Liver (tissue), 3 donors: ENCODE measurements around the gene RAB1A.
"Not testable (repeated sequence)": the region's sequence is repeated elsewhere in the genome, so short reads cannot be mapped to it uniquely, and the experiment has no call there.

Source experiments
- ATF3 ChIP-seq: IDR thresholded peaks from 2 replicates; pipeline ENCODE4 v1.6.1; 2016; ENCODE audit warnings: antibody characterized with exemption
- CTCF ChIP-seq: fragments of 150-350 bp; IDR thresholded peaks from 2 replicates; pipeline ENCODE4 v1.5.1; 2017; ENCODE audit warnings: improper control_type of control experiment, low read depth, low read length; ENCODE audit not compliant: missing input control
- EGR1 ChIP-seq, 2 donors: IDR thresholded peaks; 2 replicates each; pipeline ENCODE4 v1.6.1; 2016 to 2018; ENCODE audit warnings: antibody characterized with exemption in 2 of 2, low read depth in 2 of 2
- GABPA ChIP-seq, 2 donors: IDR thresholded peaks in 1 of 2; conservative IDR thresholded peaks in 1 of 2; 2 replicates each; pipeline ENCODE4 v1.6.1; 2016; ENCODE audit warnings: antibody characterized with exemption in 2 of 2, mild to moderate bottlenecking in 1 of 2, moderate library complexity in 1 of 2
- HNF4A ChIP-seq, 2 donors: conservative IDR thresholded peaks; 2 replicates each; pipeline ENCODE4 v1.6.1; 2016; ENCODE audit warnings: antibody characterized with exemption in 2 of 2, mild to moderate bottlenecking in 2 of 2
- JUND ChIP-seq, 2 donors: IDR thresholded peaks; 2 replicates each; pipeline ENCODE4 v1.6.1; 2016; ENCODE audit warnings: antibody characterized with exemption in 2 of 2
- MAX ChIP-seq: IDR thresholded peaks from 2 replicates; pipeline ENCODE4 v1.6.1; 2016; ENCODE audit warnings: antibody characterized with exemption
- NR2F2 ChIP-seq: IDR thresholded peaks from 2 replicates; pipeline ENCODE4 v1.6.1; 2016; ENCODE audit warnings: antibody characterized with exemption
- RAD21 ChIP-seq, 2 donors: IDR thresholded peaks; 2 replicates each; pipeline ENCODE4 v1.6.1; 2016; ENCODE audit warnings: antibody characterized with exemption in 2 of 2, mild to moderate bottlenecking in 2 of 2
- RXRA ChIP-seq, 2 donors: IDR thresholded peaks; 2 replicates each; pipeline ENCODE4 v1.6.1; 2017 to 2018; ENCODE audit warnings: antibody characterized with exemption in 2 of 2, mild to moderate bottlenecking in 1 of 2
- SP1 ChIP-seq: IDR thresholded peaks from 2 replicates; pipeline ENCODE4 v1.6.1; 2018; ENCODE audit warnings: antibody characterized with exemption, mild to moderate bottlenecking
- TAF1 ChIP-seq: conservative IDR thresholded peaks from 2 replicates; pipeline ENCODE4 v1.6.1; 2016; ENCODE audit warnings: antibody characterized with exemption, mild to moderate bottlenecking
- YY1 ChIP-seq: IDR thresholded peaks from 2 replicates; pipeline ENCODE4 v1.6.1; 2016; ENCODE audit warnings: antibody characterized with exemption, mild to moderate bottlenecking
- TF ChIP-seq, protein P1 (sequence below): IDR thresholded peaks from 2 replicates; pipeline ENCODE4 v1.6.1; 2016; ENCODE audit warnings: antibody characterized with exemption, mild to moderate bottlenecking
- donor health status: healthy.
- donor health status: healthy.

DNA sequence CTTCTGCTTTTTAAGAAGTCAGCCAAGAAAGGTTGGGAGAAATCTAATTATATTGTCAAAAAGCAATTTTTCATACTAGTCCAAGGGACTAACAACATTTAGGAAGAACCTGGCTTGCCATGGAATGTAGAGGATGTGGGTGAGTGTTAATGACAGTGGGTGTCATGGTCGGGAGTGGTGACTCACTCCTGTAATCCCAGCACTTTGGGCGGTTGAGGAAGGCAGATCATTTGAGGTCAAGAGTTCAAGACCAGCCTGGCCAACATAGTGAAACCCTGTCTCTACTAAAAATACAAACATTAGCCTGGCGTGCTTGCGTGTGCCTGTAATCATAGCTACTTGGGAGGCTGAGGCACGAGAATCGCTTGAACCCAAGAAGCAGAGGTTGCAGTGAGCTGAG is 27.9 kb upstream of the RAB1A start:
- TF ChIP-seq JUND (IDR thresholded peaks at IDR 0.05); CTCF; GABPA (IDR thresholded peaks at IDR 0.05 in 1 of 2, conservative IDR thresholded peaks at IDR 0.05 in 1 of 2); MAX; TAF1; RAD21 (IDR thresholded peaks at IDR 0.05); RXRA (IDR thresholded peaks at IDR 0.05); SP1; HNF4A (conservative IDR thresholded peaks at IDR 0.05); ATF3; YY1; NR2F2; EGR1 (IDR thresholded peaks at IDR 0.05; ENCODE audit: low read depth in 2 of 2): not testable (repeated sequence)
- TF ChIP-seq, protein P1, sequence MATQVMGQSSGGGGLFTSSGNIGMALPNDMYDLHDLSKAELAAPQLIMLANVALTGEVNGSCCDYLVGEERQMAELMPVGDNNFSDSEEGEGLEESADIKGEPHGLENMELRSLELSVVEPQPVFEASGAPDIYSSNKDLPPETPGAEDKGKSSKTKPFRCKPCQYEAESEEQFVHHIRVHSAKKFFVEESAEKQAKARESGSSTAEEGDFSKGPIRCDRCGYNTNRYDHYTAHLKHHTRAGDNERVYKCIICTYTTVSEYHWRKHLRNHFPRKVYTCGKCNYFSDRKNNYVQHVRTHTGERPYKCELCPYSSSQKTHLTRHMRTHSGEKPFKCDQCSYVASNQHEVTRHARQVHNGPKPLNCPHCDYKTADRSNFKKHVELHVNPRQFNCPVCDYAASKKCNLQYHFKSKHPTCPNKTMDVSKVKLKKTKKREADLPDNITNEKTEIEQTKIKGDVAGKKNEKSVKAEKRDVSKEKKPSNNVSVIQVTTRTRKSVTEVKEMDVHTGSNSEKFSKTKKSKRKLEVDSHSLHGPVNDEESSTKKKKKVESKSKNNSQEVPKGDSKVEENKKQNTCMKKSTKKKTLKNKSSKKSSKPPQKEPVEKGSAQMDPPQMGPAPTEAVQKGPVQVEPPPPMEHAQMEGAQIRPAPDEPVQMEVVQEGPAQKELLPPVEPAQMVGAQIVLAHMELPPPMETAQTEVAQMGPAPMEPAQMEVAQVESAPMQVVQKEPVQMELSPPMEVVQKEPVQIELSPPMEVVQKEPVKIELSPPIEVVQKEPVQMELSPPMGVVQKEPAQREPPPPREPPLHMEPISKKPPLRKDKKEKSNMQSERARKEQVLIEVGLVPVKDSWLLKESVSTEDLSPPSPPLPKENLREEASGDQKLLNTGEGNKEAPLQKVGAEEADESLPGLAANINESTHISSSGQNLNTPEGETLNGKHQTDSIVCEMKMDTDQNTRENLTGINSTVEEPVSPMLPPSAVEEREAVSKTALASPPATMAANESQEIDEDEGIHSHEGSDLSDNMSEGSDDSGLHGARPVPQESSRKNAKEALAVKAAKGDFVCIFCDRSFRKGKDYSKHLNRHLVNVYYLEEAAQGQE: not testable (repeated sequence)
